Measurements from ENCODE around the gene KAT6B.

KAT6B gene

DNA sequence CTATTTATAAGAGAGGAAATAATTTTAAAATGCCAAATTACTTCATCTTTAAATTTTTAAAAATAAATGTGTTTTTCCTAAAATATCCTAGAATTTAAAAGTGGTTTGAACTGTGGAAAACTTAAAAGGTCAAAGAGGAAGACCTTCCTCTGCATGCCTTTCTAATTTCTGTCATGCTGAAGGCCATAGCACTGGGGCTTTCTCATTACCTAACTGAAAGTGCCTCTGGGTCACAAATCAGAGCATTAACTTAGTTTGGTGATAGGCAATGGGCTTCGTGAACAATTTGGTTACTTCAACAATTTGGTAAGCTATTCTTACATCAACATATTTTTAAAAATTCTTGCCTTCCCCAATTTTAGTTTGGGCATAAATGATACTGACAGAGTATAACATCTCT, 184.8 kb downstream of the KAT6B start:
- ChIA-PET CTCF (interaction anchor here (1.2 kb wide), 1 partner anchor 763 kb away, joined by 3 read pairs; no protein-coding TSS in a partner anchor), POLR2A (no interaction called here)
- peaks cover 6 to 61% (median 36%) of the 10 kb centered on the region in 4 experiments for H3K4me1 ChIP-seq (ENCODE audit: control extremely low read depth in 1 of 4, control insufficient read depth in 4 of 4, insufficient read depth in 4 of 4, low read length in 3 of 4)
- no peak overlapping the region for H3K27ac ChIP-seq (ENCODE audit: insufficient read depth in 1 of 2, low read depth in 1 of 2, low read length in 2 of 2, poor library complexity in 1 of 2, severe bottlenecking in 2 of 2)
- no peaks in the 10 kb centered on the region for H3K27me3 ChIP-seq (replicated peaks in 2 of 5; ENCODE audit: control insufficient read depth in 4 of 5, insufficient read depth in 5 of 5, low read length in 4 of 5)
- WGBS (ENCODE audit: insufficient coverage) = no CpG with 5 or more reads among the region's 1 CpG
- no peak overlapping the region for H3K4me3 ChIP-seq (ENCODE audit: control insufficient read depth in 1 of 7, extremely low read depth in 1 of 7, insufficient read depth in 4 of 7, low read depth in 2 of 7, low read length in 6 of 7)
- peaks cover 2 to 31% (median 11%) of the 10 kb centered on the region in 4 experiments for H3K36me3 ChIP-seq (ENCODE audit: control insufficient read depth in 4 of 4, insufficient read depth in 4 of 4, low read length in 3 of 4)
- no peaks in the 10 kb centered on the region for H3K9me3 ChIP-seq (ENCODE audit: control extremely low read depth in 1 of 5, control insufficient read depth in 4 of 5, insufficient read depth in 2 of 5, low read depth in 1 of 5, low read length in 4 of 5)
- DNase-seq = no peak

DNA sequence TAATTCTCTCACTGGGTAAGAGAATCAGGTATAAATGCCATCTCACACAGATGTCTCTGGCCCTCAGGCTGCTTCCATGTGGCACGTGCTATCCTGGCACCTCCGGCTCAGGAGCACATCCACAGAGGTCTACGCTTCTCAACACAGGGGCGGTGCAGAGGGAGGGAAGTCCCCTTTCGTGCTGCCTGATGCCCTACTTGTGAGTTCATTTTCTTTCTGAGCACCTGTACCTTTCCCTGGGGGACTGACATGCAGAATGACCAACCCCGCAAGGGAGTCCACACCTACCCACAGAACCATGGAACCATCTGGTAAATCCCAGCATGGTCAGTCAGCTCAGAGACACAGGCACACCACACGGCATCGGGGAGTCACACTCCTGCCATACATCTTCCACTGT, 186.1 kb downstream of the KAT6B start:
- POLR2A ChIA-PET = no interaction called here
- CTCF ChIA-PET = interaction anchor here (1.6 to 1.7 kb wide), 2 partner anchors 9 to 593 kb away, joined by 4 to 7 read pairs; no protein-coding TSS in a partner anchor
- peaks cover 8 to 61% (median 37%) of the 10 kb centered on the region in 4 experiments for H3K4me1 ChIP-seq (ENCODE audit: control extremely low read depth in 1 of 4, control insufficient read depth in 4 of 4, insufficient read depth in 4 of 4, low read length in 3 of 4)

DNA sequence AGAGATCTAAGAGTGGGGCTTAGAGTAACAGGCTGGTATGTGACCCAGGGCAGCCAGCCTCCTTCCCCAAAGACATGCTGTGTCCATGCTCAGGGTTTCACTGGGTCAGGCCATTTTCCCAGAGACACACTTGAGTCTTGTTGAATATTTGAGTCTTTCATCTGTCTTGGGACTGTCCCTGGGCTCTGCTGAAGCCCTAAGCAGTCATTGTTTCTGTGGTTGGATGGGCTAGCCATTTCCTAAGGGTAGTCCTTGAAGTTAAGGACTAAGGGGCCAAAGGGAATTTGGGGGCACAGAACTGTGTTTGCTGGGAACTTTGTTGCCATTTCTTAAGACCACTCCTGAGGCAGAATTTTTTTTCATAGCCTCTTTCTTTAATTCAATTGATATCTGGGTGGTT, 186.6 kb downstream of the KAT6B start:
- Histone ChIP-seq H3K4me1 (ENCODE audit: control extremely low read depth in 1 of 4, control insufficient read depth in 4 of 4, insufficient read depth in 4 of 4, low read length in 3 of 4) (peaks cover 8 to 58% (median 35%) of the 10 kb centered on the region in 4 experiments), H3K36me3 (ENCODE audit: control insufficient read depth in 4 of 4, insufficient read depth in 4 of 4, low read length in 3 of 4) (peaks cover 2 to 30% (median 9%) of the 10 kb centered on the region in 4 experiments), H3K9me3 (ENCODE audit: control extremely low read depth in 1 of 5, control insufficient read depth in 4 of 5, insufficient read depth in 2 of 5, low read depth in 1 of 5, low read length in 4 of 5) (no peaks in the 10 kb centered on the region), H3K27me3 (replicated peaks in 2 of 5; ENCODE audit: control insufficient read depth in 4 of 5, insufficient read depth in 5 of 5, low read length in 4 of 5) (no peaks in the 10 kb centered on the region), H3K4me3 (ENCODE audit: control insufficient read depth in 1 of 7, extremely low read depth in 1 of 7, insufficient read depth in 4 of 7, low read depth in 2 of 7, low read length in 6 of 7) (no peak overlapping the region), H3K27ac (ENCODE audit: insufficient read depth in 1 of 2, low read depth in 1 of 2, low read length in 2 of 2, poor library complexity in 1 of 2, severe bottlenecking in 2 of 2) (no peak overlapping the region)
- ChIA-PET CTCF (interaction anchor here (1.3 to 1.7 kb wide), 4 partner anchors 8 to 594 kb away, joined by 3 to 7 read pairs (median 4); no protein-coding TSS in a partner anchor), POLR2A (no interaction called here)
- DNase-seq = no peak

More for the DNA sequence above, 186.1 kb downstream of the KAT6B start:
- no peak for DNase-seq
- no peak overlapping the region for H3K27ac ChIP-seq (ENCODE audit: insufficient read depth in 1 of 2, low read depth in 1 of 2, low read length in 2 of 2, poor library complexity in 1 of 2, severe bottlenecking in 2 of 2)
- H3K9me3 ChIP-seq (ENCODE audit: control extremely low read depth in 1 of 5, control insufficient read depth in 4 of 5, insufficient read depth in 2 of 5, low read depth in 1 of 5, low read length in 4 of 5) = no peaks in the 10 kb centered on the region
- no peaks in the 10 kb centered on the region for H3K27me3 ChIP-seq (replicated peaks in 2 of 5; ENCODE audit: control insufficient read depth in 4 of 5, insufficient read depth in 5 of 5, low read length in 4 of 5)
- WGBS (ENCODE audit: insufficient coverage) = 93% methylated on average over 6 of the region's 8 CpGs
- peaks cover 2 to 27% (median 9%) of the 10 kb centered on the region in 4 experiments for H3K36me3 ChIP-seq (ENCODE audit: control insufficient read depth in 4 of 4, insufficient read depth in 4 of 4, low read length in 3 of 4)
- H3K4me3 ChIP-seq (ENCODE audit: control insufficient read depth in 1 of 7, extremely low read depth in 1 of 7, insufficient read depth in 4 of 7, low read depth in 2 of 7, low read length in 6 of 7) = no peak overlapping the region

DNA sequence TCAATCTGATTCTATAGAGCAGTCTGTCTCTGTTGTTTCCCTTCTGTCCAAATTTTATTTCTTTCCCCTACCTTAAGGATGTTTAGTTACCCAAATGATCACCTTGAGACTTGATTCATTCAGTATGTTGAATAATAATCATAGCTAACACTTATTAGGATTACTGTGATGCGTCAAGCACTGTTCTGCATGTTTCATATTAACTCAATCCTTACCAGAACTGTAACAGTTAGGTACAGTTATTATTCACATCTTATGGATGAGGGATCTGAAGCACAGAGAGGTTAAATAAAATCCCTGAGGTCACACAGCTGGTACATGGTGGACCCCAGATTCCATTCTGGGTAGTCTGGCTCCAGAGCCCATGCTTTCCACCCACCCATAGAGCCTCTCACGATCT, 187.1 kb downstream of the KAT6B start:
- peaks cover 5 to 35% (median 10%) of the 10 kb centered on the region in 4 experiments for H3K36me3 ChIP-seq (ENCODE audit: control insufficient read depth in 4 of 4, insufficient read depth in 4 of 4, low read length in 3 of 4)
- no peak for DNase-seq
- POLR2A ChIA-PET = no interaction called here
- H3K27me3 ChIP-seq (replicated peaks in 2 of 5; ENCODE audit: control insufficient read depth in 4 of 5, insufficient read depth in 5 of 5, low read length in 4 of 5) = no peaks in the 10 kb centered on the region
- H3K27ac ChIP-seq (ENCODE audit: insufficient read depth in 1 of 2, low read depth in 1 of 2, low read length in 2 of 2, poor library complexity in 1 of 2, severe bottlenecking in 2 of 2) = no peak overlapping the region
- CTCF ChIA-PET = interaction anchor here (1.3 to 1.7 kb wide), 4 partner anchors 8 to 594 kb away, joined by 3 to 7 read pairs (median 4); no protein-coding TSS in a partner anchor
- no peaks in the 10 kb centered on the region for H3K9me3 ChIP-seq (ENCODE audit: control extremely low read depth in 1 of 5, control insufficient read depth in 4 of 5, insufficient read depth in 2 of 5, low read depth in 1 of 5, low read length in 4 of 5)
- no peak overlapping the region for H3K4me3 ChIP-seq (ENCODE audit: control insufficient read depth in 1 of 7, extremely low read depth in 1 of 7, insufficient read depth in 4 of 7, low read depth in 2 of 7, low read length in 6 of 7)
- no CpG with 5 or more reads among the region's 2 CpGs for WGBS (ENCODE audit: insufficient coverage)
- peaks cover 8 to 53% (median 33%) of the 10 kb centered on the region in 4 experiments for H3K4me1 ChIP-seq (ENCODE audit: control extremely low read depth in 1 of 4, control insufficient read depth in 4 of 4, insufficient read depth in 4 of 4, low read length in 3 of 4)

DNA sequence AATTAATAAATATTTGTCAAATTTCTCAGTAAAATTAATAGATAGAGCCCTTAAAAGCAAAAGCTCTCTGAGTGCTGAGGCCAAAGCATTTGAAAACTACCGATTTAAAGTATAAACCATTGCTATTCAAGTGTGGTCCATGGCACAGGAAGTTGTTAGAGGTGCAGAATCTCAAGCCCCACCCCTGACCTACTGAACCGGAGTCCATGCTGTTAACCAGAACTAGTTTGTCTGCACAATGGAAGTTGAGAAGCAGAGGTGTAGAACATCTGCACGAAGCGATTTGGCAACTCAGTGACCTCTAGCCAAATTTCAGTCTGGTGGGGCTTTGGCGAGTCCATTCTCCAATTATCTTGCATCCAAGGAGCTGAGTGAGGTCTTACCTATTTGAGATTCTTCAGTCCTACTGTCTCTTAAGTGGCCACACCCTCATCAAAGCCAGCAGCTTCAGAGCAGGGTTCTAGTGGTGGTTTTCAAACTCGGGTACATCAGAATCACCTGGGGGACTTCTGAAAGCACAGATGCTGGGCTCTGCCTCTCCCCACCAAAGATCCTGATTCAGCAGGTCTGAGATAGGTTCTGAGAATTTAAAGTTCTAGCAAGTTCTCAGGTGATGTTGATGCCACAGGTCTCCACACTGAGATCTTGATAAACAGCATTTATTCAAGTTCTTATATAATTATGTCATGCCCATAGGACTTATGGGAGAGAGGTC, 188.3 kb downstream of the KAT6B start:
- Histone ChIP-seq H3K36me3 (ENCODE audit: control insufficient read depth in 4 of 4, insufficient read depth in 4 of 4, low read length in 3 of 4) (peaks cover 4 to 36% (median 10%) of the 10 kb centered on the region in 4 experiments), H3K27me3 (replicated peaks in 2 of 5; ENCODE audit: control insufficient read depth in 4 of 5, insufficient read depth in 5 of 5, low read length in 4 of 5) (no peaks in the 10 kb centered on the region), H3K9me3 (ENCODE audit: control extremely low read depth in 1 of 5, control insufficient read depth in 4 of 5, insufficient read depth in 2 of 5, low read depth in 1 of 5, low read length in 4 of 5) (no peaks in the 10 kb centered on the region), H3K4me3 (ENCODE audit: control insufficient read depth in 1 of 7, extremely low read depth in 1 of 7, insufficient read depth in 4 of 7, low read depth in 2 of 7, low read length in 6 of 7) (no peak overlapping the region), H3K4me1 (ENCODE audit: control extremely low read depth in 1 of 4, control insufficient read depth in 4 of 4, insufficient read depth in 4 of 4, low read length in 3 of 4) (peaks cover 4 to 49% (median 28%) of the 10 kb centered on the region in 4 experiments), H3K27ac (ENCODE audit: insufficient read depth in 1 of 2, low read depth in 1 of 2, low read length in 2 of 2, poor library complexity in 1 of 2, severe bottlenecking in 2 of 2) (no peak overlapping the region)
- ChIA-PET POLR2A (no interaction called here), CTCF (interaction anchor here (1.8 to 2.3 kb wide), 2 partner anchors 43 to 263 kb away, joined by 6 read pairs; no protein-coding TSS in a partner anchor)
- WGBS (ENCODE audit: insufficient coverage) = 100% methylated on average over 4 of the region's 6 CpGs
- peak in 1 of 3 donors; percentile 29 for DNase-seq

DNA sequence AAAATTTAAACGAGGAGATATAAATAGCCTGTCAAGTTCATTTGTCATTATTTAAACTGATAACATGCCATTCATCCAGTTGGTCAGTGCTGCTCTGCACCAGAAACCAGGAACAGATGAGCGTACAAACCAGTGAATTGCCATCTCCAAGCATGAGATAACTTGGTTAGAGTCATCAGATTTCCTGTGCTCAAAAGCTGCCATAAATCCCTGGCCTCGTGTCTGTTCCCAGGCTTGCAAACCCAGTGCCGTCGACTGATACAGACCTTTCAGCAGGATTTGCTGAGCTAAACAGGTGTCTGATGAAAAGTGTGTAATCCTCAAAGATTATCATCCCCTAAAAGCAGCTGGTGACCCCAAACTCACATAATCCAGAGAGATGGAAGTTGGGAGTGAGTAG, 189.0 kb downstream of the KAT6B start:
- Histone ChIP-seq H3K36me3 (ENCODE audit: control insufficient read depth in 4 of 4, insufficient read depth in 4 of 4, low read length in 3 of 4) (peaks cover 3 to 39% (median 11%) of the 10 kb centered on the region in 4 experiments), H3K27me3 (replicated peaks in 2 of 5; ENCODE audit: control insufficient read depth in 4 of 5, insufficient read depth in 5 of 5, low read length in 4 of 5) (no peaks in the 10 kb centered on the region), H3K4me1 (ENCODE audit: control extremely low read depth in 1 of 4, control insufficient read depth in 4 of 4, insufficient read depth in 4 of 4, low read length in 3 of 4) (peaks cover 4 to 47% (median 28%) of the 10 kb centered on the region in 4 experiments), H3K9me3 (ENCODE audit: control extremely low read depth in 1 of 5, control insufficient read depth in 4 of 5, insufficient read depth in 2 of 5, low read depth in 1 of 5, low read length in 4 of 5) (no peaks in the 10 kb centered on the region), H3K27ac (ENCODE audit: insufficient read depth in 1 of 2, low read depth in 1 of 2, low read length in 2 of 2, poor library complexity in 1 of 2, severe bottlenecking in 2 of 2) (no peak overlapping the region), H3K4me3 (ENCODE audit: control insufficient read depth in 1 of 7, extremely low read depth in 1 of 7, insufficient read depth in 4 of 7, low read depth in 2 of 7, low read length in 6 of 7) (no peak overlapping the region)
- ChIA-PET CTCF (interaction anchor here (1.8 to 2.3 kb wide), 2 partner anchors 44 to 264 kb away, joined by 6 read pairs; no protein-coding TSS in a partner anchor), POLR2A (no interaction called here)
- DNase-seq = no peak
- 75% methylated on average over 2 of the region's 5 CpGs for WGBS (ENCODE audit: insufficient coverage)

DNA sequence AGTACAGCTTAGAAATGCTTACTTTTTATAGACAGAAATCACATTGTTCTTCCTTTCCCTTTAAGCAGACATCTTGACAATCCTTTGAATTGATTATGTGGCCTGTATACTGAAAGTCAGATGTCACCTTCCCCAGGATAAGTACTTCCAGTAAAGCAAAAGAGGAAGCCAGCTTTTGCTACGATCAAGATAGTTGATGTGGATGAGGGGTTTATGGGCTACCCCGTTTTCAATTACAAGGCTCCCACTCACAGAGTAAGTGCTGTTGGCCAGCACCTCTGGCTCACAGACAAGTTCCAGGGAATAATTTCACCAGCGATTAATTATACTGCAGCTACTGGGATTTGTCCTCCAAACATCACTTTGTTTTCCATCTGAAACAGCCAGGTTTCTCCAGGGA, 189.9 kb downstream of the KAT6B start:
- POLR2A ChIA-PET = no interaction called here
- Histone ChIP-seq H3K27ac (ENCODE audit: insufficient read depth in 1 of 2, low read depth in 1 of 2, low read length in 2 of 2, poor library complexity in 1 of 2, severe bottlenecking in 2 of 2) (no peak overlapping the region), H3K36me3 (ENCODE audit: control insufficient read depth in 4 of 4, insufficient read depth in 4 of 4, low read length in 3 of 4) (peaks cover 8 to 47% (median 19%) of the 10 kb centered on the region in 4 experiments), H3K4me1 (ENCODE audit: control extremely low read depth in 1 of 4, control insufficient read depth in 4 of 4, insufficient read depth in 4 of 4, low read length in 3 of 4) (peaks cover 4 to 47% (median 28%) of the 10 kb centered on the region in 4 experiments), H3K9me3 (ENCODE audit: control extremely low read depth in 1 of 5, control insufficient read depth in 4 of 5, insufficient read depth in 2 of 5, low read depth in 1 of 5, low read length in 4 of 5) (no peaks in the 10 kb centered on the region), H3K27me3 (replicated peaks in 2 of 5; ENCODE audit: control insufficient read depth in 4 of 5, insufficient read depth in 5 of 5, low read length in 4 of 5) (no peaks in the 10 kb centered on the region), H3K4me3 (ENCODE audit: control insufficient read depth in 1 of 7, extremely low read depth in 1 of 7, insufficient read depth in 4 of 7, low read depth in 2 of 7, low read length in 6 of 7) (peak overlapping the region in 1 of 7 experiments; percentile 34)
- CTCF ChIA-PET = interaction anchor here (1.1 to 2.3 kb wide), 3 partner anchors 44 to 750 kb away, joined by 4 to 6 read pairs (median 5); no protein-coding TSS in a partner anchor
- WGBS (ENCODE audit: insufficient coverage) = no CpG with 5 or more reads among the region's 3 CpGs
- DNase-seq = peak; percentile 24 to 59 (median 56)

Data from common myeloid progenitor, CD34-positive (primary cell).